GM21515 (cell line): ENCODE data around the gene UBC.
A peak's percentile ranks its signal among the peaks of the same experiment; 100 is the strongest.

ENCODE experiments used
- ATAC-seq: cut with Tn5 transposase; IDR thresholded peaks from one replicate; pipeline ENCODE4 v1.9.1; 2021; ENCODE audit not compliant: unreplicated experiment

UBC gene

DNA sequence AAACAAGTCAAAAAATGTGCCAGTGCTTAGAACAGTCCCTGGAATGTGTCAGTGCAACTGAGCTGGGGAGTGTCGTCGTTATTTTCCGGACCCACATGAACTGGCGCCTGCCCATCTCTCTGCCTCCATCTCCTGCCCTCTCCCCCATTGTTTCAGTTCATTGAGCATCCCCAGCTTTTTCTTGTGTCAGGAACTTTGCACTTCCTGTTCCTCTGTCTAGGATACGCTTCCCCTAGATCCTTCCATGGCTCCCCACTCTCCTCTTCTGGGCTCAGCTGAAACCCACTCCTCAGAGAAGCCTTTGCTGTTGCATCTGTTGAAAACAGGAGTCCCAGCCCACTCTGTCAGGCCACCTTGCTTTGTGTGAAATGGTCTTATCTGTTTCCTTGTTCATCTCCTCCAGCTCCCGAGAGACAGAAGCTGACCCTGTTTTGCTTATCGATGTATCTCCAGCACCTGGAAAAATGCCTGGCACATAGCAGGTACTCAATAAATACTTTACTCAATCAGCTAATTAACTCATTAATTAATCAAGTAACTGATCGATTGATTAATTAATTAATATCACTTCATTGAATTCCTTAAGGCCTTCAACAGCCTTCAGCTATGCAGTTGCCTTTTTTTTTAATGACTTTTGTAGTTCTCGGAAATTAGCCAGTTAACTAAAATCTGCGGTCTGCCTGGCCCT is 48.1 kb downstream of the UBC start:
- no peak for ATAC-seq

DNA sequence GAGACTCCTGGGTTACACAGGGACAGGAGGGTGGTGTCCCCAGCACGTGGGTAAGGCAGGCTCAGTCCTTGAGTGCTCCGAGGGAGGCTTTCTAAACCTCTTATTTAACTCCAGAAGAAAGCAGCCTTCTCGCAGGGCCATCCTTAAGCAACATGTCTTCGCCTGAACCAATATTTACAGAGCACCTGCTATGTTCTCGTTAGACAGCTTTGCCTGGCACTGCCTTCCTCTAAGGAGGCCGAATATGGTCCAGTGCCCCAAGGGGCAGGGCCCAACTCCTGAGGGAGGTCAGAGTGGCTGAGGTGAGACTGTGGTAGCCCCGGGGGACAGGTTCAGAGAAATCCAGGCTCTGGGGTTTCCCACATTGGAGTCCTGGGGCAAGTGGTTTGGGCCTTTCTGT is 48.7 kb downstream of the UBC start:
- ATAC-seq = no peak

DNA sequence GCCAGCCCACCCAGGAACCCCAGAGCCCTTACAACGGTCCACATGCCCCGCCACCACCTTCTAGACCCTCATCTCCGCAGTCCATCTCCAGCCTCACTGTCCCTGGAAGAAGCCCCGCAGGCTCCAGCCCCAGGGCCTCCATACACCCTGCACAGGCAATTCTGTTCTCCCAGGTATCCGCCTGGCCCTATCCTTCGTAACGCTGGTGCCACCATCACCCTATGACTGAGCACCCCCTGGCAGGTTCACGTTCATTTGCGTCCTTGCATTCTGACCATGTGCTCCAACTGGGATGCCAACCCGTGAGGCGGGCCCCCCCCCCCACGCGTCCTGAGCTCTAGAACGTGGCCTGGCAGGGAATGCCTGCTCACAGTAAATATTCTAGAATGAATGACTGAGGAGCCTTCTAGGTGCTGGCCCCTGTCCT is 50.1 kb downstream of the UBC start:
- no peak for ATAC-seq

DNA sequence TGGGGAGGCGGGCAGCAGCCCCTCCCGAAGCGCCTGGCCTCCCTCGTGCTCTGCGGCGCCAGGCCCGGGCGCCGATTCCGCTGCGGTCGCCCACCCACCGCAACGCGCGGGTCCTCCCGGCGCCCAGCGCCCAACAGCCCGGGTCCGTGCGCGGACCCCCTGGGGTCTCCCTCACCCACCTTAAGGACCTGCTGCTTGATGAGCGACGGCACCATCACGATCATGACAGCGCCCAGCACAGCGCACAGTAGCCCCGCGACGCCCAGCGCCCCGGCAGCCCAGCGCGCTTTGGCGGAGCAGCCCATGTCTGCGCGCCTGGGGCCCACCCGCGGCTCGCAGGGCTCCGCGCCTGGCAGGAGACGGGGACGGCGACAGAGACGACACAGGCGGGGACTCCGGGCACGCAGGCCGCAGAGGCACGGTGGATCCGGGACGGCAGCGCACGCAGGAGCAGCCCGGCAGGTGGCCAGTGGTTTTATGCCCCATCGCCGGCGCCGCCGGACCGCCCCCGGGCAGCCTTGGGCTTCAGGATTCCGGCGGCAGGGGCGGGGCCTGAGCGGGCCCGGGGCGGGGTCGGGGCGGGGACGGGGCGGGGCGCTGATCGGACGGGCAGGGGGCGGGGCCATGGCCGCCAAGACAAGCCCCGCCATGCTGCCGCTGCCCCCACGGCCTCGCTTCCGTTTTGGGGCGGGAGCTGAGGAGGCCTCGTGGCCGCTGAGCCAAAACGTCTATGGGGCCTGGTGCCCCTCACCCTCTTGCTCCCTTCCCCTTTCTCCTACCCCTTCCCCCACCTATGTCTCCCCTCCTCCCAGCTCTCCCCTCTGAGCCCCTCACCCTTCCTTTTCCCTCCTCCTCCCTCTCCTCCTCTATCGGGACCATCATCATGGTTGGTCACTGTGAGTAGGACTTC is 50.8 kb downstream of the UBC start, which contains the start of gene SCARB1:
Gene SCARB1 (minus strand): TSS at position 449 of the 910 bp plus-strand sequence. CDS start 144 bp downstream, at position 305.
- peak; percentile 66 for ATAC-seq

DNA sequence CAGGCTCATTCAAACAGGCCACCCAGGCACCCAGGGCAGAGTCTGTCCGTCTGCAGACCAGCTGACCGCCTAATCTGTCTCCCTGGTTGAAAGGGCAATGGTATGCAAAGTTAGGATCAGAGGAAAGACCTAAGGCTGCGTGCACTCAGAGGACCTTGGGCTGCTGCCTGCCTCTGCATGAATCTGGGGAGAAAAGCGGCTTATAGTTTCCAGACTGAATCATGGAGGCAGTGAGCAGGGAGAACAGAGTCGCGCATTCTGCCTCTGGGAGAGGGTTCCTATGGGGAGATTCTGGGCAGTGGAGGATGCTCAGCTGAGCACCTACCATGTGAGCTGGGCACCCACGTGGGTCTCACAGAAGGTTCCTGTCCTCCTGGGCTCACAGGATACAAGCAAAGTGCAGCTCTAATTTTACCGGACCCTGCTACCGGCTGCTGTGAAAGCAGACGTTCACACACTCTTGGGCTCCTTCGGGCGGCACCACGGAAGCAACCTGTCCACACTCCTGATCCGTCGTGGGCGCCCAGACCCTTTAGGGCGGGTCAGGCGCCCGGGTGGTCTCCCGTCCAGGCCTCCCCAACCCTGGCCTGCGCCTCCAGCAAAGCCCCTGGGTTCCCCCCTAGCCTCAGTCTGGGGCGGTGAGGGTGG is 51.6 kb downstream of the UBC start:
- peak; percentile 28 for ATAC-seq

DNA sequence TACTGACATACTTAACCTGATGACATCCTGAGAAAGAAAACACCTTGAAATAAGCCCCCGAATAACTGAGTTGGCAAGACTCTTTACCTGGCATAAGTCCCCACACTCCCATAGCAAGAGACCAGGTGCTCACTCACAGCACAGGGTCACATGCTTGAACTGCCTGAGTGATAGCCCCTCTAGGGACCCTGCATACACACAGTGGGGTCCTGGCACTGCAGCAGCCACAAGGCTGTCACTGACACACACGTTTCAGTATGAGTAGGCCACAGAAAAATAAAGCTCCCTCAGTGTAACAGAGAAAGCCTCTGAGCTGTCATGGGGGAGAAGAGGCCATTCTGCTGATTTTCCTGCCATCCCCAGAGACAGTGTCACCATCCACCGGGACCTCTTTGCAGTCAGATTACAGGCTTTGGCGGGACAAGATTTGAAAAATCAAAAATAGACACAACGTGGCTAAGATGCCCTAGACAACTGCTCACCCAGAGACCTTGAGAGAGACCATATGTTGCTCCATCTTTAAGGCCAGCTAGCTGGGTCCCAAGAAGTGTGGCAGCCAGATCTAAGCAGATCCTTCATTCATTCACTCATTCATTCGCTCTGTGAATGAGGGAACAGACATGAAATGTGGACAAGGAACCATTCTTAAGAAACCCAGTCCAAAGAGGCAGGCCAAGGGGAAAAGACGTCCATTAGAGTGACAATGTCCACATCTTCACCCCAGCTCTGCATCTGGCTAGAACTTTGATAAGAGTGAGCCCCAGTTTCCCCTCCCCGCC is 52.4 kb downstream of the UBC start:
- no peak for ATAC-seq
